ENCODE data around the gene SCAMP5.
A peak's percentile ranks its signal among the peaks of the same experiment; 100 is the strongest.

SCAMP5 gene

DNA sequence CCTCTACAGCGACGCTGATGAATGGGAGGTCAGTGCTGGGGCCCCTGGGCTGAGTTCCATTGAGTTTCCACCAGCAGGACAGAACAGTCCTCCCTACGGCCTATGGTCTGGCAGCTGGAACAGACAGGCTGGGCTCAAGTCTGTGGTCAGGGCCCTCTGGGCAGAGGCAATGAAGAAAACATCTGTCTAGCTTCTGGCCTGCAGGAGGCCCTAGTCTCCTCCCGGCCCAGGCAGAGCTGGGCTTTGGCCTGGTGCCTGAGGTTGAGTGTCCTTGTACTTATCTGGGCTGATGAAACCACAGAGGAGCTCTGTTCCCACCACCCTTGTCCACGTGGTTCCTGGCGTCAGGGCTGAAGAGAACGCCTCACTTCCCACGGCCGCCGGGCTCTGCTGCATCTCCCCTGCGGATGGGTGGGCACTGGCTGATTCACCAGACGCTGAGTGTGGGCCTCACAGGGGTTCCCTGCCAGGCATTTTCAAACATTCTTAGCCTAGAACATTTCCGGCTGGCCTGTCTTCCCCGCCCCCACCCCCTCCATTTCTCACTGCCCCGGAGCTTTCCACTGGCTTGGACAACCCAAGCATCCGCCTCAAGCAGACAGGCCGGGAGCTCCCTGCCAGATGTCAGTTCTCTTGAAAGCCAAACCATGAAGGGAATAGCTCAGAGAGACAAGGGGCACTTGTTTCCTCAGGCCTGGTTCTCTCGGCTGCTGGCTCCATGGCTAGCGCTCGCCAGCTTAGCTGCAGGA lies 48.3 kb downstream of the SCAMP5 start:
- Histone ChIP-seq H3K4me3 (ENCODE audit: insufficient read depth in 1 of 2, low read depth in 1 of 2, low read length in 2 of 2) (peak overlapping the region in 1 of 2 experiments; percentile 57), H3K27ac (ENCODE audit: low read length, poor library complexity, severe bottlenecking) (peak overlapping the region; percentile 3), H2BK15ac (ENCODE audit: low read depth, poor library complexity, severe bottlenecking) (no peak overlapping the region), H3K4me2 (ENCODE audit: low read length, poor library complexity, severe bottlenecking) (no peak overlapping the region), H3K14ac (ENCODE audit: low read length in 2 of 2) (peak overlapping the region in 1 of 2 experiments; percentile 70), H2BK12ac (ENCODE audit: low read length in 2 of 2) (peak overlapping the region; percentile 90 to 93), H3K4ac (ENCODE audit: low read depth in 1 of 2, low read length in 2 of 2) (peak overlapping the region; percentile 48 to 75), H3K36me3 (ENCODE audit: control insufficient read depth in 1 of 2, insufficient read depth in 2 of 2, low read depth in 1 of 2, low read length in 2 of 2) (peaks cover 1 to 26% of the 10 kb centered on the region in 2 experiments), H4K91ac (ENCODE audit: low read length) (peak overlapping the region; percentile 93), H3K18ac (ENCODE audit: low read depth in 1 of 2, low read length in 2 of 2) (peak overlapping the region; percentile 87 to 89), H4K8ac (ENCODE audit: low read length) (peak overlapping the region; percentile 41), H3K9me3 (ENCODE audit: control insufficient read depth, low read length) (no peaks in the 10 kb centered on the region), H3K79me1 (replicated peaks; ENCODE audit: low read length, poor library complexity, severe bottlenecking) (peaks cover 12% of the 10 kb centered on the region), H2BK120ac (ENCODE audit: low read depth, low read length) (no peak overlapping the region), H2AFZ (ENCODE audit: low read depth, low read length) (no peak overlapping the region), H3K9ac (ENCODE audit: low read length) (peak overlapping the region; percentile 80), H3K23ac (ENCODE audit: low read length in 2 of 2) (no peak overlapping the region), H2BK5ac (ENCODE audit: low read depth, low read length, poor library complexity, severe bottlenecking) (no peak overlapping the region), H3K4me1 (ENCODE audit: control insufficient read depth, insufficient read depth, low read depth, low read length) (peaks cover 32% of the 10 kb centered on the region), H3K27me3 (ENCODE audit: control insufficient read depth in 1 of 2, insufficient read depth in 1 of 2, low read length in 2 of 2) (no peaks in the 10 kb centered on the region), H2AK5ac (ENCODE audit: low read length, severe bottlenecking) (no peak overlapping the region)
- WGBS: 25% methylated on average over 20 of the region's 20 CpGs
- DNase-seq: peak; percentile 100

GRCh38 chr15:75044258-75044878 lies 49.0 kb downstream of the SCAMP5 start:
- Histone ChIP-seq H3K9ac (ENCODE audit: low read length) (peak overlapping the region; percentile 80), H3K79me1 (replicated peaks; ENCODE audit: low read length, poor library complexity, severe bottlenecking) (peaks cover 10% of the 10 kb centered on the region), H4K8ac (ENCODE audit: low read length) (peak overlapping the region; percentile 41), H3K4me2 (ENCODE audit: low read length, poor library complexity, severe bottlenecking) (no peak overlapping the region), H2BK15ac (ENCODE audit: low read depth, poor library complexity, severe bottlenecking) (peak overlapping the region; percentile 46), H3K14ac (ENCODE audit: low read length in 2 of 2) (peak overlapping the region in 1 of 2 experiments; percentile 70), H3K23ac (ENCODE audit: low read length in 2 of 2) (no peak overlapping the region), H2BK5ac (ENCODE audit: low read depth, low read length, poor library complexity, severe bottlenecking) (no peak overlapping the region), H3K4ac (ENCODE audit: low read depth in 1 of 2, low read length in 2 of 2) (peak overlapping the region; percentile 48 to 75), H3K27ac (ENCODE audit: low read length, poor library complexity, severe bottlenecking) (no peak overlapping the region), H2AFZ (ENCODE audit: low read depth, low read length) (no peak overlapping the region), H3K18ac (ENCODE audit: low read depth in 1 of 2, low read length in 2 of 2) (peak overlapping the region; percentile 87 to 89), H3K27me3 (ENCODE audit: control insufficient read depth in 1 of 2, insufficient read depth in 1 of 2, low read length in 2 of 2) (no peaks in the 10 kb centered on the region), H2BK12ac (ENCODE audit: low read length in 2 of 2) (peak overlapping the region; percentile 90 to 93), H2BK120ac (ENCODE audit: low read depth, low read length) (peak overlapping the region; percentile 45), H4K91ac (ENCODE audit: low read length) (peak overlapping the region; percentile 93), H2AK5ac (ENCODE audit: low read length, severe bottlenecking) (peak overlapping the region; percentile 11), H3K36me3 (ENCODE audit: control insufficient read depth in 1 of 2, insufficient read depth in 2 of 2, low read depth in 1 of 2, low read length in 2 of 2) (peaks cover 8 to 32% of the 10 kb centered on the region in 2 experiments), H3K4me3 (ENCODE audit: insufficient read depth in 1 of 2, low read depth in 1 of 2, low read length in 2 of 2) (no peak overlapping the region), H3K9me3 (ENCODE audit: control insufficient read depth, low read length) (no peaks in the 10 kb centered on the region), H3K4me1 (ENCODE audit: control insufficient read depth, insufficient read depth, low read depth, low read length) (peaks cover 34% of the 10 kb centered on the region)
- 96% methylated on average over 12 of the region's 14 CpGs for WGBS
- no peak for DNase-seq

DNA sequence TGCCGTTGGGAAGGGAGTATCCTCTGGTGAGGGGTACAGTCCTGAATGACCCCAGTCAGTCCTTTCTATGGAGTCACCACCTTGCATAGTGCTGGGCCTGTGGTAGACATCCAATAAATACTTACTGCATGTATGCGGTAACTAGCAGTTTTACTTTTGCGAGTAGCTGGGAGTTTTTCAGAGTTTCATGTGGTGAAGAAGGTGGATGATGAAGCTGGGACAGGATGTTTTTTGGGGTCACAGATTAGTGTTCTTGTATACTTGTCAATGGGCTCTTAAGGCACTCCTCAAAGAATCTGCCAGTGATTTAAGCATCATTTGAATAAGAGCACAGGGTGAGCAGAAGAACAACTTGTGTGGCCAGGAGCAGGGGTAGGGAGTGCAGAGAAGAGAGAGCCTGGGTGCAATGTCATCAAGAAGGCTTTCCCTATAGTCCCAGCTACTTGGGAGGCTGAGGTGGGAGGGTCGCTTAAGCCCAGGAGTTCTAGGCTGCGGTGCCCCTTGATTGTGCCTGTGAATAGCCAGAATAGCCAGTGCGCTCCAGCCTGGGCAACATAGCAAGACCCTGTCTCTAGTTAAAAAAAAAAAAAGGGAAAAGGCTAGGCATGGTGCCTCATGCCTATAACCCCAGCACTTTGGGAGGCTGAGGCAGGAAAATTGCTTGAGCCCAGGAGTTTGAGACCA lies 50.1 kb downstream of the SCAMP5 start:
- Histone ChIP-seq H2BK5ac (ENCODE audit: low read depth, low read length, poor library complexity, severe bottlenecking) (no peak overlapping the region), H3K23ac (ENCODE audit: low read length in 2 of 2) (no peak overlapping the region), H2BK12ac (ENCODE audit: low read length in 2 of 2) (peak overlapping the region in 1 of 2 experiments; percentile 37), H3K9ac (ENCODE audit: low read length) (no peak overlapping the region), H2BK15ac (ENCODE audit: low read depth, poor library complexity, severe bottlenecking) (peak overlapping the region; percentile 23), H3K9me3 (ENCODE audit: control insufficient read depth, low read length) (no peaks in the 10 kb centered on the region), H3K4me2 (ENCODE audit: low read length, poor library complexity, severe bottlenecking) (no peak overlapping the region), H3K4ac (ENCODE audit: low read depth in 1 of 2, low read length in 2 of 2) (peak overlapping the region in 1 of 2 experiments; percentile 15), H2AK5ac (ENCODE audit: low read length, severe bottlenecking) (no peak overlapping the region), H3K18ac (ENCODE audit: low read depth in 1 of 2, low read length in 2 of 2) (no peak overlapping the region), H3K27me3 (ENCODE audit: control insufficient read depth in 1 of 2, insufficient read depth in 1 of 2, low read length in 2 of 2) (no peaks in the 10 kb centered on the region), H4K8ac (ENCODE audit: low read length) (peak overlapping the region; percentile 30), H3K27ac (ENCODE audit: low read length, poor library complexity, severe bottlenecking) (no peak overlapping the region), H3K79me1 (replicated peaks; ENCODE audit: low read length, poor library complexity, severe bottlenecking) (peaks cover 10% of the 10 kb centered on the region), H3K4me3 (ENCODE audit: insufficient read depth in 1 of 2, low read depth in 1 of 2, low read length in 2 of 2) (no peak overlapping the region), H4K91ac (ENCODE audit: low read length) (peak overlapping the region; percentile 41), H3K36me3 (ENCODE audit: control insufficient read depth in 1 of 2, insufficient read depth in 2 of 2, low read depth in 1 of 2, low read length in 2 of 2) (peaks cover 13 to 39% of the 10 kb centered on the region in 2 experiments), H2BK120ac (ENCODE audit: low read depth, low read length) (no peak overlapping the region), H3K14ac (ENCODE audit: low read length in 2 of 2) (no peak overlapping the region), H3K4me1 (ENCODE audit: control insufficient read depth, insufficient read depth, low read depth, low read length) (peaks cover 36% of the 10 kb centered on the region), H2AFZ (ENCODE audit: low read depth, low read length) (no peak overlapping the region)
- WGBS: 98% methylated on average over 5 of the region's 6 CpGs
- DNase-seq: no peak

DNA sequence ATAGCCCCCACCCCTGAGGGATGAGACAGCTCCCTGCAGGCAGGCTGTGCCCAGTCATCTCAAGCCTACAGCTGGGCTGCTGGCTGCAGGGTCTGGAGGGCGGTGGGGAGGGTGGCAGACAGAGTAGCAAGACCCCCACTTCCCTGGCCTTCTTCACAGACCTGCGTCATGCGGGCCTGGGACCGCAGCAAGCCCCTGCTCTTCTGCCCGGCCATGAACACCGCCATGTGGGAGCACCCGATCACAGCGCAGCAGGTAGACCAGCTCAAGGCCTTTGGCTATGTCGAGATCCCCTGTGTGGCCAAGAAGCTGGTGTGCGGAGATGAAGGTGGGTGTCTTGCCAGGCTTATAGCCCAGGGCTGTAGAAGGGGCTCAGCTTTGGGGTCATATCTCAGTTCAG lies 53.0 kb downstream of the SCAMP5 start:
- H3K27ac ChIP-seq (ENCODE audit: low read length, poor library complexity, severe bottlenecking): no peak overlapping the region
- H2BK15ac ChIP-seq (ENCODE audit: low read depth, poor library complexity, severe bottlenecking): no peak overlapping the region
- no peak overlapping the region for H3K14ac ChIP-seq (ENCODE audit: low read length in 2 of 2)
- no peak for DNase-seq
- H2BK120ac ChIP-seq (ENCODE audit: low read depth, low read length): no peak overlapping the region
- H3K18ac ChIP-seq (ENCODE audit: low read depth in 1 of 2, low read length in 2 of 2): no peak overlapping the region
- peaks cover 28% of the 10 kb centered on the region for H3K4me1 ChIP-seq (ENCODE audit: control insufficient read depth, insufficient read depth, low read depth, low read length)
- no peak overlapping the region for H2BK5ac ChIP-seq (ENCODE audit: low read depth, low read length, poor library complexity, severe bottlenecking)
- WGBS: over 99% methylated on average over 10 of the region's 10 CpGs
- H3K4me2 ChIP-seq (ENCODE audit: low read length, poor library complexity, severe bottlenecking): no peak overlapping the region
- no peak overlapping the region for H2AFZ ChIP-seq (ENCODE audit: low read depth, low read length)
- no peaks in the 10 kb centered on the region for H3K27me3 ChIP-seq (ENCODE audit: control insufficient read depth in 1 of 2, insufficient read depth in 1 of 2, low read length in 2 of 2)
- H3K36me3 ChIP-seq (ENCODE audit: control insufficient read depth in 1 of 2, insufficient read depth in 2 of 2, low read depth in 1 of 2, low read length in 2 of 2): peaks cover 13 to 32% of the 10 kb centered on the region in 2 experiments
- H3K23ac ChIP-seq (ENCODE audit: low read length in 2 of 2): no peak overlapping the region
- H3K9me3 ChIP-seq (ENCODE audit: control insufficient read depth, low read length): no peaks in the 10 kb centered on the region
- H3K79me1 ChIP-seq (replicated peaks; ENCODE audit: low read length, poor library complexity, severe bottlenecking): peaks cover 8% of the 10 kb centered on the region
- no peak overlapping the region for H2BK12ac ChIP-seq (ENCODE audit: low read length in 2 of 2)
- H3K4me3 ChIP-seq (ENCODE audit: insufficient read depth in 1 of 2, low read depth in 1 of 2, low read length in 2 of 2): no peak overlapping the region
- no peak overlapping the region for H3K4ac ChIP-seq (ENCODE audit: low read depth in 1 of 2, low read length in 2 of 2)
- no peak overlapping the region for H4K91ac ChIP-seq (ENCODE audit: low read length)
- no peak overlapping the region for H3K9ac ChIP-seq (ENCODE audit: low read length)
- no peak overlapping the region for H2AK5ac ChIP-seq (ENCODE audit: low read length, severe bottlenecking)
- H4K8ac ChIP-seq (ENCODE audit: low read length): no peak overlapping the region

Data from mesenchymal stem cell (in vitro differentiated cells and primary cell).